GM19351 (cell line): ENCODE results near the gene PARD3.
"Not testable (repeated sequence)": the region's sequence is repeated elsewhere in the genome, so short reads cannot be mapped to it uniquely, and the experiment has no call there.

Source experiments
- ATAC-seq: cut with Tn5 transposase; IDR thresholded peaks from one replicate; pipeline ENCODE4 v1.9.1; 2021; ENCODE audit warnings: mild to moderate bottlenecking, moderate library complexity; ENCODE audit not compliant: unreplicated experiment

The PARD3 gene

DNA sequence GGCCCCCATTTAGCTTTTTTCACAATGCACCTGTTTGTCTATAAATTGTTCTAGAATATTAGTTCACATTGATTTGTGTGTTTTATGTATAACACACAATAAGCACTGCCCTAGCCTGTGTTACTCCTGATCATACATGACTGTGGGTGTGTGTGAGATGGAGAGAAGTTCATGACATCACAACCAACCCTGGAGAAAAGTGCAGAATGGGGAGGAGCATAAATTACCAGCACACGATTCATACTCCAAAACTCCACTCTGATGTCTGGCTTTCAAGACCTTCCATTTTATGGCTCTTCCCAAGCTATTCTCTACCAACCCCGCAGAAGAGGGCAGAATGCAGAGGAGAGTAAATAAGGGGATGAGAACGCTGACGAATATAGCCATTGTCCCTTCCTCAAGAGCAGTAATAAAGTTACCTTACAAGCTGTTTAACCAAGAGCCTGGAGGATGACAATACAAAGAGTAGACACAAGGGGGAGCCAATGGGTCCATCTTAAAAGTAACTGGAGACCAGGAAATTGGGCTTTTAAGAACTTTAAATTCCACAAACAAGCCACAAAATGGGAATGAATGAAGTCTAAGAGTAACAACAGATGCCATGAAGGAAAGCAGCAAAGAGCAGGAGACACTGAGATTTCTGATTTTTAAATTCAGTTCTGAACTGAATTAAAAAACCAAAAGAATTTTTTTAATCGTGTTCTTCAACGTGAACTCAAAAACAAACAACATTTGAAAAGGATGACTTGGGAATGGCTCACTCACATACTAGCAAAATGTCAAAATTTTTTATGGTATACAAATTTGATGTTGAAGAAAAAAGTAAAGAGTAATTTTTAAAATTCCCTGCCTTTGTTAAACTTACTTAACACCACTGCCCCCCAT is 159.6 kb downstream of the PARD3 start:
- ATAC-seq: peak; percentile 92

DNA sequence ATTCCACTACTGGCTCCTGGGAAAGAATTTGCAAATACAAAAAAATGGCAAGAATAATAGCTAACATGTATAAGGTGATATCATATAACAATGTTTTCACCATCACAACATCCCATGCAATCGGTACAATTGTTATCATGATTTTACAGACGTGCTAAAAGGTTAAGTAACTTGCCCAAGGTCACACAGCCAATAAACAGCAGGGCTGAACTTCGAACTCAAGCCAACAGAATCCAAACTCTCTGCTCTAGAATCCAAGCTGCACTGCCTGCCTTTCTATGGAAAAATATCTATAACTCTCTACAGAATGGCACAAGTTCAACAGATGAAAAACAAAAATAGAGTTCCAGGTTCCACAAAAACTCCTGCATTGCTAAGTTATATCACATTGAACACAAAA is 160.9 kb downstream of the PARD3 start:
- ATAC-seq: no peak

DNA sequence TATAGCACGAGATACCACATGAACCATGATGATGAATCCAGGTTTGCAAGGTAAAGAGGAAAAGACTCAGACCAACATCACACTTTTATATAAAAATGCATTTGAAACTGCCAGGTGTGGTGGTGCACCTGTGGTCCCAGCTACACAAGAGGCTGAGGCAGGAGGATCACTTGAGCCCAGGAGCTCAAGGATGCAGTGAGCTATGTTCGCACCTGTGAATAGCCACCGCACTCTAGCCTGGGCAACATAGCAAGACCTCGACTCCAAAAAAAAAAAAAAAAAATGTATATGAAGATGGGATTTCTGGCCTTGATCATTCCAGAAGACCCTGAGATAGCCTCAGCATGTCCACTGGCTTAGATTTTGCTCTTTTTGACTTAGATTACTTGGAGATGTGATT is 161.6 kb downstream of the PARD3 start:
- no peak for ATAC-seq

DNA sequence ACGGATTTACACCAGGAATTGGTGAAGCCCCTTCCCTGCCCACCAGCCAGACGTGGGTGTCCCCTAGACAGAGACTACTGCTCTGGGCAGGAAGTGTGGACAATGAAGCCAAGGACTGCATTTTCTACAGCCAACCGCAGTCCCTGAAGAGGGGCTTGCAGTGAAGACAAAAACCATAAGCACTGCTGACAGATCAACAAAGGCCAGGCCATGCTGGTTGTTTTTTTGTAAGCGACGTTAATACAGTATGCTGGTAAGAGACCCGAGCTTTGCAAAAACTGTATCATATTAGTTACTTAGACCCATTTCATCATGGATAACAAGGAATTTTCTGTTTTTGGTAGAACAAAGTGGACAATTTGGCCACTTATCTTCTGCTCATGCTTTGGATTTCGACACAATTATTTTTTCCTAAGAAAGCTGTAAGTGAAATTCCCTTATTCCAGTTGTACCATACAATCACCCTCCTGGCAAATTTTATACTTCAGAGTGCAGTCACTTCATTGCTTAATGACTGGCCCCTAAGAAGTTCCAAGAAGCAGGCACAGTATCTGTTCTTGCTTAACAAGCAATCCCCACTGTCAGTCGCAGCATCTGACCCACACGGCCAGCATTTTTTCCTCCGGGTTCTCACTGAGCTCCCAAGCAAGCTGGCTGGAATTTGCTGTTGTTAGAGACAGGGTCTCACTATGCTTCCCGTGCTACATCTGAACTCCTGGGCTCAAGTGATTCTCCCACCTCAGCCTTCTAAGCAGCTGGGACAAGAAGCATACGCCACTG is 163.5 kb downstream of the PARD3 start:
- no peak for ATAC-seq

DNA sequence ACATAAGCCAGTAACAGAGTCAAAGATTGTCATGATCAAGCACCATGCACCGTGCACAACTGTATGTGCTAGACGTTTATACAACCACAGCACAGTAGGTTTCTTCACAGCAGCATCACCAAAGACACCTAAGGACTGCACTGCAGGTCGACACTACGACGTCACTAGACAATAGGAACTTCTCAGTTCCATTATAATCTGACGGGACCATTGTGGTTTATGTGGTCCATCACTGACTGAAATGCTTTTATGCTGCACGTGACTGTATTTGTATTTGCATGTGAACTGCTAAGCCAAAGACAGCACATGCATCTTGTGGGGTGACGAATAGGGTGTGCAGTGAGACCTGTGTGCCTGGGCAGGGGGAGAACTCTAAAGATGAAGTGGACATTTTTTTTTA is 164.9 kb downstream of the PARD3 start:
- ATAC-seq: peak; percentile 59

DNA sequence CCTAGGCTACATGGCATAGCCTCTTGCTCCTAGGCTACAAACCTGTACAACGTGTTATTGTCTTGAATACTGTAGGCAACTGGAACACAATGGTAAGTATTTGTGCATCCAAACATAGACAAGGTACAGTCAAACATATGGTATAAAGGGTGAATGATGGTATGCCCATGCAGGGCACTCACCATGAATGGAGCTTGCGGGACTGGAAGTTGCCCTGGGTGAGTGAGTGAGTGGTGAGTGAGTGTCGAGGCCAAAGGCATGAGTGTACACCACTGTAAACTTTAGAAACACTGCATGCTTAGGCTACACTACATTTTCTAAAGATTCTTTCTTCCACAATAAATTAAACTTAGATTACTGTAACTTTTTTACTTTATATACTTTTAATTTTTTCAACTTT is 165.7 kb downstream of the PARD3 start:
- ATAC-seq: no peak

DNA sequence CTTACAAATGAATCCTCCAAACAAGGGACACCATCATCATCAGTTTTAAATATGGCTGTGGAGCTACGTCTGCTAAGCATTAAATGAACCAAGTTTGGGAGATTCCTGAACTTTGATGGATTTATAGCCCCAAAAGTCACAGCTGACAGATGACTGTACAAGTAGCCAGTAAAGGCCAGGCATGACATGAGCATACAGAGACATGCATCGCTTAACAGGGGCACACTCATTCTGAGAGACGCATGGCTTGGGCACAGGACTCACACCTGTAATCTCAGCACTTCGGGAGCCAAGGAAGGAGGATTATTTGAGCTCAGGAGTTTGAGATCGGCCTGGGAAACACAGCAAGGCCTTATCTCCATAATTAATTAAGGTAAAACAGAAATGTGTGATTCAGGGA is 166.2 kb downstream of the PARD3 start:
- no peak for ATAC-seq

DNA sequence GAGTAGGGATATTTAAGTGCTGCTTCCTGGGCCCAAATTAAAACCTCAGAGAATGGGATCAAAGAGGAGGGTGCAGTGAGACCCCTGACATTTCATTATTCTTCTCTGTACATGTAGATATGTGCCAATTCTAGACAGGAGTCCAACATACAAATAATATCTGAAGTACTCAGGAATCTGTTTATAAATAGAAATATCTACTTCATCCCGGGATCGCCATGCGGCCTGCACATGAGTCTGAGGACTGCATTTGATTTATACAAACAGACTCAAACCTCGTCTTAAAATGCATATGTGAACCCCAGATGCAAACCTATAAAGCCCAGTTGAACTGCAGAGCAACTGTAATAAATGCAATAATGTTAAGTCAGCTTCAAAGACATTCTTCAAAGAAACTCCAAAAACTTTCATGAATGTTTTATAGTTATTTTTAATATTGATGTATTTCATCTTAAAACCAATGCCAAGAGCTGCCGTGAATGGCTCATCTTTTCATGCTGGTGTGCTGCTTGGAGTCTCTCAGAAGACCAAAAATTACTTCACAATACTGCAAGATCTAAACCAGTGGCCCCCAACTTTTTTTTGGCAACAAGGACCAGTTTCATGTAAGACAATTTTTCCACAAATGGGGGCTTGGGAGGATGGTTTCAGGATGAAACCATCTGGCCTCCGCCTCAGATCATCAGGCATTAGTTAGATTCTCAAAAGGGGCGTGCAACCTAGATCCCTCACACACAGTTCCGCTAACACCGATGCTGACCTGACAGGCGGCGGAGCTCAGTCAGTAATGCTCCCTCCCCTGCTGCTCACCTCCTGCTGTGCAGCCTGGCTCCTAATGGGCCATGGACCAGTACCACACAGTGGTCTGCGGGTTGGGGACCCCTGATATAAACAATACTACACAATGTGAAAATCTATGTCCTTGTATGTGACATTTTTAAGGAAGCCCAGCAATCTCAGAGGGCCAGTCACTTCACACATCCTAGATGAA is 166.9 kb downstream of the PARD3 start:
- ATAC-seq: no peak

DNA sequence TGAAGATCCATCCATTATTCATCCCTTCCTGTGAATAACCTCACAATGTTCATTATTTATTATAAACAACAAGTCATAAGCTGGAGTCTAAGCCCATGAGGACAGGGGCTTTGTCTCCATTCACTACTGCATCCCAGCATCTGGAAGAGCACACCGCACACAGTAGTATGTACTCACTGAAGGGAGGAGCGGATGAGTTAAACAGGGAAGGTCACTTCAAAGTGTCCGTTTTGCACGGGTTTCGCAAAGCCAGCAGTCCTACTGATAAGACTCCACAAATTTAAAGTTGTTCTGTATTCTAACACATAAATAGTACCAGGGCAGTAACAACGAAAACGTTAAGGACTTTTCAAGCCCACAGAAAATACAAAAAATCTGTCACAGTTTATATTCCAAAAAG is 167.9 kb downstream of the PARD3 start:
- no peak for ATAC-seq

DNA sequence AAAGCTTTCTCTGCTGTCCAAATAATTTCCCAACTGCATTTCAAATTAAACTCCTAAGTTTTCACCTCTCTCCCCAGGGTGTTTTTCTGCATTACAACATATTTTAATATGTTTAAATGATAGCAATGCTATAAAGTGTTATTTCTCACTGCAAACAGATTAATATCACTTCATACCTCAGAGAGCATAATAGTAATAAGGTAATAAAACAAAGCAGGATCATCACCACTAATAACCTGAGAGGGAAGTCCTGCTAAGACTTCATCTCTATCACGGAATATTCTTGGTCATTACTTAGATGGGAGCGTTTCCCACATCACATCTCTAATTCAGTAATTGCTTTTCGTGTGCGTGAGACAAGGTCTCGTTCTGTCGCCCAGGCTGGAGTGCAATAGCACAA is 168.8 kb downstream of the PARD3 start:
- no peak for ATAC-seq

DNA sequence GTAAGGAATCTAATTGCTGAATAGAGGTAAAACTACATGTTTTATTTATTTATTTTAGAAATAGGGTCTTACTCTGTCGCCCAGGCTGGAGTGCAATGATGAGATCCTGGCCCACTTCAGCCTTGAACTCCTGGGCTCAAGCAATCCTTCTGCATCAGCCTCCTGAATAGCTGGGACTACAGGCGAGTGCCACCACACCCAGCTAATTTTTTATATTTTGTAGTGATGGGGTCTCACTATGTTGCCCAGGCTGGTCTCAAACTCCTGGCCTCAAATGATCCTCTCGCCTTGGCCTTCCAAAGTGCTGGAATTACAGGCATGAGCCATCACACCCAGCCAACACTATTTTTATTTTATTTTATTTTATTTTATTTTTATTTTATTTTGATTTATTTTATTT is 170.3 kb downstream of the PARD3 start:
- ATAC-seq: not testable (repeated sequence)

DNA sequence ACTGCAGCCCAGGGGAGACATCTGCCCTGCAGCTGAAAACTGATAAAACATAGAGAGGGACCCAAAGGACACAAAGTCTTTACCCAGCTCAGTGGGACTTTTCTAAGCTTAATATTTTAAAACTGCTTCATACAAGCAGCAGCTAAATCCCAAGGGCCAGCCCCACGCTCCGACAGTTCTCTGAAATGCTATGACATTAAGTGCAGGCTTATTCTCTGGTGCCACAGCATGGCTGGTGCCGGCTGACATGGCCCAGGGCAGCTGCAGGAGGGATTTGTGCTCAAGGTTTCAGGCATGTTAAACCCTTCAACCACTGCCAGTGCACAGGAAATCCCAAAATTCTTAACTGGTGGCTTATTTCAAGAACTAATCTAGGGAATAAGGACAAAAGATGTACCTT is 170.9 kb downstream of the PARD3 start:
- no peak for ATAC-seq

DNA sequence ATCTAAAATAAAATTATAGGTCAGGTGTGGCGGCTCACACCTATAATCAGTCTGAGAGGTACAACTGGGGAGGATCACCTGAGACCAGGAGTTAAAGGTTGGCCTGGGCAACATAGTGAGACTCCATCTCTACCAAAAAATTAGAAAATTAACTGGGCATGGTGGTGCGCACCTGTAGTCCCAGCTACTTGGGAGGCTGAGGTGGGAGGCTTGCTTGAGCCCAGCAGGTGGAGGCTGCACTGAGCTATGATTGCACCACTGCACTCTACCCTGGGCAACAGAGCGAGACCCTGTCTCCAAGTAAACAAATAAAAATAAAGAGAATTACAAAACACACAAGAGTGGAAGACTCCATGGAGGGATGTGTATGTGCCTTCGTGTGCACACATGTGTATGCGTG is 171.5 kb downstream of the PARD3 start:
- no peak for ATAC-seq

DNA sequence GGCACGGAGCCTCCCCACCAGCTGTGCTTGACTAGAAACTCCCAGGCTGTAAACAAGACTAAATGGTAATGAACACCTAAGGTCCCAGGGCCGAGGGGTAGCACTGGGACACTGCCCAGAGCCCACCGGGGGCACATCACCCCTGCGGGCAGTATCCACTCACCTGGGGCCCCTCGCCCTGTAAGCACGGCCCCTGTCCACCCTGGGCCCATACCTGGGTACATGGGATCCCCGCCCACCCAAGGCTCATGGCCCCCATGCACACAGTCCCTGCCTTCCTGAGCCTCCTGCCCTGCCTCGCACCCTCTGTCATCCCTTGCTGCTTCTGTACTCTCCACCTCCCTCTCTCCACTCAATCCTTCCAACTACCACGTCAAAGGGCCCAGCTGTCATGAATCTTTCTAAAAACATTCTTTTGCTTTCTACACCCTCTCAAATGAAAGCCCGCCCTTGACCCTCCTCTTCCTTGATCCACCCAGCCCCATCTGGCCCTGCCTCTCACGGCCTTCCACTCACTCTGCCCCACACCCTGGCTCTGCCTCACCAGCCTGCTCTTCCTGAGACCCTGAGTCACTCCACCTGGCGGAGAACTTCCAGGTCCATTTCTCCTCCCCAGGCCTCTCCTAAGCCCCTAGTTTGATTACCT is 173.1 kb downstream of the PARD3 start:
- ATAC-seq: no peak

DNA sequence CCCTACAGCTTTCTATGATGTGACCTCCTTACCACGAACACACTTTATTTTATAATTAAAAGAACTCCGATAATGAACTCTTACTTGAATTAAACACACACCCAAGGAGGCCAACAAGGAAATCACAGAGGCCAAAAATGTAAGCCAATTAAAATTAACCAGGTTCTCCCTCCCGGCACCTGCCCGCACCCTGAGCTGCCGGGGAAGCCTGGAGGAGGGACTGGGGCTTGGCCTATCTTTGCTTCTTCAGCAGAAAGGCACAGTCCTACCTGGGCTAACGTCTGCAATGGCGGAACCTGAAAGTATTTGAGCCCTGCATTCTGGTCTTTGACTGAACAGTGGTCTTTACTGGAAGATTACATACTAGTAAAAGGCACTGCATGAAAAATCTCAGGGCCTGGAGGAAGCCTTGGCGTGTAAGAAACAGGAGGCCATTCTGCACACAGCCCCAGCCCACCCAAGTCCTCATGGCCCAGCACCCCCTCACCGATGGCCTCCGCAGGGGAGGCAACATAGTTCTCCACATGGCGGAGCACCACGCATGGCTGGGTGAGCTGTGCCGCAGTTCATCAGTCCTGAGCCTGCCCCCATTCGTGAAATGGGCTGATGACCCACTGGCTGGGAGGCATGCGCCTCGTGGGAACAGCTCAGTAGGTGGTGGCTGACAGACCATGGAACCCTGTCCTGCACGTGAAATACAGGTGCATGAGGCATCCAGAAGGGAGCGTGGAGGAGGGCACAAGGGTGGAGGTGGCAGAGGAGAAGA is 173.8 kb downstream of the PARD3 start:
- ATAC-seq: no peak

DNA sequence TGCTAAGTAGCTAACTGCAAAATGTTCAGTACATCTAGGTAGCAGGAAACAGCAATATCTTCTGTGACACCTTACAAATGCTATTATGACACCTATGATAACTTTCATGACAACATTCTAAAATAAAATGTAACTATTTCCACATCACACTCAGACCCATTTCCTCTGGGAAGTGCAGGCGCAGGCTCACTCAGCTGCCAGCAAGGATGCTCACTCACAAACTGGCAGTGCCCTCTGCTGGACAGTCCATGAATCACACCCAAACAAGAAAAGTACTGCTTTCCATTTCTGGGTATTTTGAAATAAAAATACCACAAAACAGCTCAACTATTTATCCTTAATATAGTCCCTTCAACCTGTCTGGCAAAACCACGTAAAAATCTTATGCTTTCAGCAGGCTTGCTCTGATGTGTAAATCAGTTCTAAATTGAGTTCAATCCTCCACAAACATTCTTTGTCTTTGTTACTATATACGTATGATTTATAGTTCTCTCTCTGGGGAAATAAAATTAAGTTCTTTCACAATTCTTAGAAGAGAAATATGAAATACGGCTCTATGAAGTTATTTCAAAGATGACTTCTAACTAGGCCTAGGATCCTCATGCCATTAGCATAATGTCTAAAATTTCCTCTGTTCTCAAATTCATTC is 176.6 kb downstream of the PARD3 start:
- peak; percentile 47 for ATAC-seq

DNA sequence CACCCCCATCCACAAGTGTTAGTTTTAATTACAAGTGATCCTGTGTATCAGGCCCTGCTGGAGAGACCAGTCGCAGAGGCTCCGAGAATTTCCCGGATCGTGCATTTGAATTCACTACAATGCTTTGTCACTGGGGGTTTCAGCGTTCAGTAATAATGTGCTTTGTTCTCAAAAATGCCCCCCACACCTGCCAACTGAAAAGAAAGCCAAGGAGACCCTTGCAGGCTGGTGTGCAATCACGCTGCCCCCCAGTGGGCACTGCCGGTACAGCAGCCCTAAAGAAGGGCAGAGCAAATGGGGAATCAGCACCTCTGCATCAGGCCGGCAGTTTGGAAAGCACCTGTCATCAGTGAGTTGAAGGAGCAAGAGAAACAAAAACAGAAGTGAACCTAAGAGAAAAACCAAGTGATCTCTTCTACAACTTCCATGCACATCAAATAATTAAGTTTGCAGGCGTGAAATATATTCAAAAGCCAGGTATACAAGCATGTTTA is 177.6 kb downstream of the PARD3 start:
- peak; percentile 87 for ATAC-seq

DNA sequence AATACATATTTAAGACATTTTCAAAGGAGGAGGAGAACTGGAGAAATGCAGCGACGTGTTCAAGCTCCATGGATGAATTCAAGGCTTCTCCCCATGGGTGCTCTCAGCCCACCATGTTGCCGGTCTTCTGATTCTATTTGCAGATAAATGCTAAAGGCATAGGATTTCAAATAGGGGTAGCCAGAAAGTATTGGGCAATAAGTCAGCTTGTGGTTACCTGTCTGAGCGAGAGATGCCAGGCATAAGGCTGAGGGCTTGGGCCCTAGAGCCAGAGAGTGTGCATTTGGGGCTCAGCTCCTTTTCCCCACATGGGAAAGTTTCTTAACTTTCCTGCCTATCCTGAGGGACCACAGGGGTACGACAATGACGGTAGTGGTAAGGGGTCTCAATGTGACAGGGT is 180.0 kb downstream of the PARD3 start:
- ATAC-seq: no peak

DNA sequence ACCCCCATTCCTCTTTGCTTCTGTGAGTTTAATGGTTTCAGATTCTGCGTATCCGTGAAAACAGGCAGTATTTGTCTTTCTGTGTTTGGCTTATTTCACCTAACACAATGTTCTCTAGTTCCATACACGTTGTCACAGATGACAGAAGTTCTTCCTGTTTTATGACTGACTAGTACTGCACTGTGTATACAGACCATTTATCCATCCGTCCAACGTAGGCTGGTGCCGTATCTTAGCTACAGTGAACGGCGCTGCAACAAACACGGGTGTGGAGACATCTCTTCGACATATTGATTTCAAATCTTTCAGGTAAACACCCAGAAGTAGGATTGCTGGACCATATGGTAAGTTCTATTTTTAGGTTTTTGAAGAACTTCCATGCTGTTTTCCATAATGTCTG is 181.7 kb downstream of the PARD3 start:
- ATAC-seq: no peak
